Glutamatergic neuron (in vitro differentiated cells): ENCODE data around the gene CTPS2. TPM values are rescaled to one million over a fixed set of nuclear protein-coding genes. Genes with fewer than 3 reads are reported as not detected.
"Not testable (repeated sequence)": the region's sequence is repeated elsewhere in the genome, so short reads cannot be mapped to it uniquely, and the experiment has no call there.

Source experiments
- DNase-seq: peaks from one replicate; pipeline ENCODE4 v3.0.0; 2022
- H3K27ac Mint-ChIP-seq: one replicate; pipeline ENCODE4 v1.8.0; 2020; ENCODE audit warnings: mild to moderate bottlenecking, mixed read lengths, inconsistent platforms; ENCODE audit not compliant: unreplicated experiment
- H3K27me3 Mint-ChIP-seq: one replicate; pipeline ENCODE4 v1.8.0; 2020; ENCODE audit warnings: mild to moderate bottlenecking, moderate library complexity, mixed read lengths, inconsistent platforms; ENCODE audit not compliant: unreplicated experiment
- H3K36me3 Mint-ChIP-seq: one replicate; pipeline ENCODE4 v1.8.0; 2020; ENCODE audit warnings: mild to moderate bottlenecking, mixed read lengths, inconsistent platforms; ENCODE audit not compliant: unreplicated experiment
- H3K4me1 Mint-ChIP-seq: one replicate; pipeline ENCODE4 v1.8.0; 2020; ENCODE audit warnings: mild to moderate bottlenecking, low read depth, mixed read lengths, inconsistent platforms; ENCODE audit not compliant: unreplicated experiment
- H3K4me3 Mint-ChIP-seq: one replicate; pipeline ENCODE4 v1.8.0; 2020; ENCODE audit warnings: mild to moderate bottlenecking, mixed read lengths, inconsistent platforms; ENCODE audit not compliant: unreplicated experiment
- H3K9me3 Mint-ChIP-seq: one replicate; pipeline ENCODE4 v1.8.0; 2020; ENCODE audit warnings: mild to moderate bottlenecking, moderate library complexity, mixed read lengths, inconsistent platforms; ENCODE audit not compliant: unreplicated experiment
- total RNA-seq: library from RNA; stranded (reverse); fragmentation: NEBNext Ultra II Directional; extraction: Animal tissue kit (Norgen Biotek cat#: 25700); gene quantifications from one replicate; pipeline ENCODE4 v1.2.1, GENCODE V29; 2021; ENCODE audit not compliant: unreplicated experiment
- TF ChIP-seq, protein P1 (sequence below): fragments of 200-600 bp; sonication (generic); IDR thresholded peaks from one replicate; pipeline ENCODE4 v1.5.0; 2021; ENCODE audit not compliant: partially characterized antibody, unreplicated experiment

CTPS2 gene
- total RNA-seq, 1 donor from 2014 or later, result 29.0 TPM

DNA sequence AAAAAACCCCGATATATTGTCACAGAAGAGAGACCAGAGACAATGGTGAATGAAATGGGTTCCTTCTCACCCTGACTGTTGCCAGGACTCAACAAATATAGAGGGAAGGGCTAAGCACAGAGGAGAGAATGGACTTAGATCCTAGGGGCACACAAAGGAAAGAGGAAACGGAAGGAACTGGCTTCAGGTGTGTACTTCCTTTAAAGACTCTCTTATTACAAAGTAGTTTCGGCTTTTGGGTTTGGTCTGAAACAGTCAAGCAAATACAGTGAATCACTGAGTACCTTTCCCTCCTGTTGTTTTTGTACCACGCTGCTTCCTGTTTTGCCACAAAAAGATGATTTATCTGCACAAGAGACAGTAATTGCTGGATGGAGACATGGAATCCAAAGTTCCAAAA, 108.6 kb downstream of the CTPS2 start:
- TF ChIP-seq, protein P1, sequence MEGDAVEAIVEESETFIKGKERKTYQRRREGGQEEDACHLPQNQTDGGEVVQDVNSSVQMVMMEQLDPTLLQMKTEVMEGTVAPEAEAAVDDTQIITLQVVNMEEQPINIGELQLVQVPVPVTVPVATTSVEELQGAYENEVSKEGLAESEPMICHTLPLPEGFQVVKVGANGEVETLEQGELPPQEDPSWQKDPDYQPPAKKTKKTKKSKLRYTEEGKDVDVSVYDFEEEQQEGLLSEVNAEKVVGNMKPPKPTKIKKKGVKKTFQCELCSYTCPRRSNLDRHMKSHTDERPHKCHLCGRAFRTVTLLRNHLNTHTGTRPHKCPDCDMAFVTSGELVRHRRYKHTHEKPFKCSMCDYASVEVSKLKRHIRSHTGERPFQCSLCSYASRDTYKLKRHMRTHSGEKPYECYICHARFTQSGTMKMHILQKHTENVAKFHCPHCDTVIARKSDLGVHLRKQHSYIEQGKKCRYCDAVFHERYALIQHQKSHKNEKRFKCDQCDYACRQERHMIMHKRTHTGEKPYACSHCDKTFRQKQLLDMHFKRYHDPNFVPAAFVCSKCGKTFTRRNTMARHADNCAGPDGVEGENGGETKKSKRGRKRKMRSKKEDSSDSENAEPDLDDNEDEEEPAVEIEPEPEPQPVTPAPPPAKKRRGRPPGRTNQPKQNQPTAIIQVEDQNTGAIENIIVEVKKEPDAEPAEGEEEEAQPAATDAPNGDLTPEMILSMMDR, result no peak
- Mint-ChIP-seq H3K27me3 (no peaks in the 10 kb centered on the region), H3K4me3 (no peak overlapping the region), H3K9me3 (no peaks in the 10 kb centered on the region), H3K27ac (no peak overlapping the region), H3K4me1 (peaks cover 3% of the 10 kb centered on the region), H3K36me3 (no peaks in the 10 kb centered on the region)
- no peak for DNase-seq

GRCh38 chrX:16603235-16603634, 109.2 kb downstream of the CTPS2 start:
- not testable (repeated sequence) for H3K4me3 Mint-ChIP-seq, DNase-seq, H3K9me3 Mint-ChIP-seq, H3K4me1 Mint-ChIP-seq, H3K36me3 Mint-ChIP-seq, H3K27ac Mint-ChIP-seq, H3K27me3 Mint-ChIP-seq

DNA sequence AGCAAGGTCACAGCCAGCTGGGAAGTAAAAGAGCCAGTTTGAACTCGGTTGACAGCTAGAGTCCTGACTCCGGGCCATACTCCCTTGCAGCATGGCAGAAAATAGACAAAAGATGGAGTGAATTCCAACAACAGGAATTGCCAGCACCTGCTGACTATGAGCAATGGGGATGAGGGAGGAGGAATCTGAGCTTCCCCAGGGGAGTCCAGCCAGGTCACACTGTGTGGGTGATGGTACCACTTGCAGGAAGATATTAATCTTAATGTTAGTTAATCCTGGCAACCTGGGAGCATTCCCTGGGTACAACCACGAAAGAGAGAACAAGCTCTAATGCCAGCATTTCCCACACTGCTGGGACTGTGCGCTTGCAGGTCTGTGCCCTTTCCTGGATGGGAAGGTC, 110.6 kb downstream of the CTPS2 start:
- H3K27me3 Mint-ChIP-seq, result no peaks in the 10 kb centered on the region
- H3K4me1 Mint-ChIP-seq, result peaks cover 3% of the 10 kb centered on the region
- H3K36me3 Mint-ChIP-seq, result no peaks in the 10 kb centered on the region
- no peak for DNase-seq
- H3K9me3 Mint-ChIP-seq, result peaks cover 1% of the 10 kb centered on the region
- TF ChIP-seq, protein P1, result no peak
- no peak overlapping the region for H3K4me3 Mint-ChIP-seq
- H3K27ac Mint-ChIP-seq, result no peak overlapping the region

DNA sequence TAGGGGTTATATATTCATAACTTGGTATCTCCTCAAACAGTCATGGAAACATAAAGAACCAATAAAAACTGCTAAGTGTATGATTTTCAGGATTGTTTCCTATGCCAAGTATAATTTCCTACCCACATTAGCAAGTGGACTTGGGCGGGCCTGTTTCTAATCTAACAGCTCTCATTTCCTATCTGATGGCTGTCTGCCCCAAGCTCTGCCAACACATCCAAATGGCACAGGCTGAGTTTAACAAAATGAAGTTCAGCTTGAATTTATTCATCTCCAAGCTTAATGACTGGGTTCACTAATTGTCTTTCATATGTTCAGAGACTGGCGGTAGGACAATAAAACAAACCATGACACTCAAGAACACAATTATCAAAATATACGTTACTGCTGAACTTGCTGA, 118.0 kb downstream of the CTPS2 start:
- Mint-ChIP-seq H3K27me3 (no peaks in the 10 kb centered on the region), H3K36me3 (no peaks in the 10 kb centered on the region), H3K27ac (no peak overlapping the region), H3K4me1 (no peaks in the 10 kb centered on the region), H3K4me3 (no peak overlapping the region), H3K9me3 (peaks cover 1% of the 10 kb centered on the region)
- TF ChIP-seq, protein P1, result no peak
- no peak for DNase-seq

DNA sequence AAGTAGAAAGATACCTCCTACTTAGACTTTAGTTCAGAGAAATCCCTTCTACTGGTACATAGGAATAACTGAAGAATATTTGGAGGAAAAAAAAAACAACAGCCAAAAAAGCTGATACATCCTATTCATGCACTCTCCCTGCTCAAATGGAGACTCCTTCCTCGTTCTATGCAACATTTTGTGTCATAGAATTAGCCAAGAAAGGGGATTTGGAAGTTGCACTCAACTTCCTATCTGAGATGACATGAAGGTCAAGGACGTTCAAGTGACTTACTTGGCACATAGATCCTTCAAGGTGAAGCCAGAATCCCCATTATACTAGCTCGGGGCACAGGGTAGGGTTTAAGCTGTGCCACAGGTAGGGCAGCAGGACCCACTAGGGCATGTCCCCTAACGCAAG, 118.7 kb downstream of the CTPS2 start:
- Mint-ChIP-seq H3K4me3 (no peak overlapping the region), H3K9me3 (peaks cover 1% of the 10 kb centered on the region), H3K27ac (no peak overlapping the region), H3K36me3 (no peaks in the 10 kb centered on the region), H3K27me3 (no peaks in the 10 kb centered on the region), H3K4me1 (no peaks in the 10 kb centered on the region)
- no peak for DNase-seq
- TF ChIP-seq, protein P1, result no peak
